ENCODE data around the gene PLK2. TPM values are rescaled to one million over a fixed set of nuclear protein-coding genes. Genes with fewer than 3 reads are reported as not detected.

Gene PLK2
- polyA plus RNA-seq, 2 of the 4 experiments (the other 2 are of a cell fraction), result 168 to 230 TPM

- WGBS (ENCODE audit: missing lambda C conversion rate), result 1% methylated on average over 2 of the region's 2 CpGs
- H3K9me3 ChIP-seq, result no peaks in the 10 kb centered on the region
- H3K27ac ChIP-seq, result no peak overlapping the region
- no peaks in the 10 kb centered on the region for H3K4me1 ChIP-seq
- no peak overlapping the region for H3K4me2 ChIP-seq
- TF ChIP-seq NR3C1 (IDR thresholded peaks at IDR 0.05) (no peak), ZSCAN20 (CRISPR knock-in tag; IDR thresholded peaks at IDR 0.05) (no peak), ZFP36 (IDR thresholded peaks at IDR 0.05; ENCODE audit: borderline replicate concordance, partially characterized antibody) (no peak)
- CTCF ChIA-PET, result interaction anchor here (0.6 to 17.4 kb wide), 9 partner anchors 8 to 880 kb away, joined by 3 to 266 read pairs (median 4); no protein-coding TSS in a partner anchor
- ATAC-seq, result no peak
- POLR2A ChIA-PET, result no interaction called here
- no peak for DNase-seq (ENCODE audit: low read depth in 1 of 2, low spot score in 1 of 2)
- no peak for FAIRE-seq
- H3K4me3 ChIP-seq, result no peak overlapping the region
Observed at GRCh38 chr5:58499941-58500340, 40.1 kb upstream of the PLK2 start.

GRCh38 chr5:58499231-58499630 is 39.3 kb upstream of the PLK2 start:
- Histone ChIP-seq H3K4me3 (no peak overlapping the region), H3K4me2 (no peak overlapping the region), H3K27ac (no peak overlapping the region), H3K4me1 (no peaks in the 10 kb centered on the region), H3K9me3 (no peaks in the 10 kb centered on the region)
- DNase-seq (ENCODE audit: low read depth in 1 of 2, low spot score in 1 of 2) (no peak), ATAC-seq (no peak), FAIRE-seq (peak; percentile 68)
- ChIA-PET POLR2A (no interaction called here), CTCF (interaction anchor here (0.6 to 17.4 kb wide), 15 partner anchors 9 to 381 kb away, joined by 3 to 266 read pairs (median 4); no protein-coding TSS in a partner anchor)
- TF ChIP-seq JUNB (IDR thresholded peaks at IDR 0.05), result no peak
- WGBS (ENCODE audit: missing lambda C conversion rate), result 28% methylated on average over 3 of the region's 3 CpGs

GRCh38 chr5:58498340-58498942 is 38.6 kb upstream of the PLK2 start:
- FAIRE-seq (no peak), ATAC-seq (peak; percentile 64 to 81; a peak in 4 of 6 replicates), DNase-seq (ENCODE audit: low read depth in 1 of 2, low spot score in 1 of 2) (peak; percentile 28 to 53)
- CTCF ChIA-PET, result interaction anchor here (0.6 to 17.4 kb wide), 24 partner anchors 9 to 382 kb away, joined by 3 to 266 read pairs (median 4); no protein-coding TSS in a partner anchor
- H3K4me3 ChIP-seq, result no peak overlapping the region
- no peak for TF ChIP-seq RNF2 (IDR thresholded peaks at IDR 0.05; ENCODE audit: borderline replicate concordance, low read depth)
- TF ChIP-seq RARB (CRISPR knock-in tag; IDR thresholded peaks at IDR 0.05), result no peak
- TF ChIP-seq CTCF (IDR thresholded peaks at IDR 0.05), result peak; percentile 81
- TF ChIP-seq PBX3 (IDR thresholded peaks at IDR 0.05), result no peak
- TF ChIP-seq RAD21 (conservative IDR thresholded peaks at IDR 0.05 in 1 of 2, IDR thresholded peaks at IDR 0.05 in 1 of 2), result peak; percentile 73 to 77
- TF ChIP-seq SMC3 (IDR thresholded peaks at IDR 0.05), result peak; percentile 84
- TF ChIP-seq ESRRA (IDR thresholded peaks at IDR 0.05; ENCODE audit: borderline replicate concordance, low read length), result no peak
- TF ChIP-seq MAX (IDR thresholded peaks at IDR 0.05), result no peak
- no peak overlapping the region for H3K27ac ChIP-seq
- no peaks in the 10 kb centered on the region for H3K4me1 ChIP-seq
- H3K9me3 ChIP-seq, result no peaks in the 10 kb centered on the region
- WGBS (ENCODE audit: missing lambda C conversion rate), result 0% methylated on average over 2 of the region's 2 CpGs
- no peak overlapping the region for H3K4me2 ChIP-seq
- POLR2A ChIA-PET, result no interaction called here

- CTCF ChIA-PET, result interaction anchor here (0.8 to 17.4 kb wide), 20 partner anchors 9 to 378 kb away, joined by 3 to 266 read pairs (median 4); no protein-coding TSS in a partner anchor
- Histone ChIP-seq H3K9me3 (no peaks in the 10 kb centered on the region), H3K4me2 (no peak overlapping the region), H3K4me3 (no peak overlapping the region), H3K27ac (no peak overlapping the region), H3K4me1 (no peaks in the 10 kb centered on the region)
- POLR2A ChIA-PET, result no interaction called here
- DNase-seq (ENCODE audit: low read depth in 1 of 2, low spot score in 1 of 2) (no peak), ATAC-seq (no peak), FAIRE-seq (no peak)
- TF ChIP-seq FOXS1 (CRISPR knock-in tag; IDR thresholded peaks at IDR 0.05) (no peak), ZSCAN20 (CRISPR knock-in tag; IDR thresholded peaks at IDR 0.05) (no peak), NPAS2 (CRISPR knock-in tag; IDR thresholded peaks at IDR 0.05; ENCODE audit: borderline replicate concordance) (no peak), POLR2AphosphoS2 (conservative IDR thresholded peaks at IDR 0.05; ENCODE audit: low read length) (no peak), HOXB13 (CRISPR knock-in tag; IDR thresholded peaks at IDR 0.05; ENCODE audit: low read depth) (no peak)
Observed at GRCh38 chr5:58497921-58498320, 38.0 kb upstream of the PLK2 start.

All from A549 (cell line).